H9 (cell line): Measurements from ENCODE around the gene CELF4. TPM values are rescaled to one million over a fixed set of nuclear protein-coding genes. Genes with fewer than 3 reads are reported as not detected.

ENCODE experiments used
- DNase-seq: peaks from one replicate; pipeline ENCODE4 v3.0.0-alpha.2; 2017
- H2AFZ ChIP-seq: one replicate; pipeline ENCODE4 v1.6.1; 2013; ENCODE audit warnings: mild to moderate bottlenecking, low read length, control low read depth, moderate library complexity
- H2AK5ac ChIP-seq: 2 replicates; pipeline ENCODE4 v1.6.1; 2013; ENCODE audit warnings: low read length, control low read depth, mixed read lengths; ENCODE audit not compliant: insufficient read length
- H2BK120ac ChIP-seq: one replicate; pipeline ENCODE4 v1.6.1; 2013; ENCODE audit warnings: low read depth, mild to moderate bottlenecking, low read length, control low read depth, inconsistent platforms; ENCODE audit not compliant: poor library complexity, severe bottlenecking
- H2BK12ac ChIP-seq: 2 replicates; pipeline ENCODE4 v1.6.1; 2013; ENCODE audit warnings: low read length, control low read depth, mixed read lengths, low read depth; ENCODE audit not compliant: insufficient read length
- H2BK15ac ChIP-seq: 2 replicates; pipeline ENCODE4 v1.6.1; 2013; ENCODE audit warnings: low read depth, low read length, control low read depth
- H2BK20ac ChIP-seq: one replicate; pipeline ENCODE4 v1.6.1; 2013; ENCODE audit warnings: low read depth, mild to moderate bottlenecking, low read length, control low read depth, inconsistent platforms; ENCODE audit not compliant: poor library complexity, severe bottlenecking
- H2BK5ac ChIP-seq: 2 replicates; pipeline ENCODE4 v1.6.1; 2013; ENCODE audit warnings: low read length, control low read depth, mixed read lengths; ENCODE audit not compliant: insufficient read length
- H3K14ac ChIP-seq: 2 replicates; pipeline ENCODE4 v1.6.1; 2013; ENCODE audit warnings: low read length, control low read depth; ENCODE audit not compliant: insufficient read depth
- H3K18ac ChIP-seq: 2 replicates; pipeline ENCODE4 v1.6.1; 2013; ENCODE audit warnings: low read depth, mild to moderate bottlenecking, mixed read lengths, low read length, control low read depth; ENCODE audit not compliant: insufficient read length
- H3K23ac ChIP-seq: 2 replicates; pipeline ENCODE4 v1.6.1; 2013; ENCODE audit warnings: low read length, control low read depth, mixed read lengths, low read depth; ENCODE audit not compliant: insufficient read length
- H3K23me2 ChIP-seq: 2 replicates; pipeline ENCODE4 v1.6.1; 2013; ENCODE audit warnings: low read depth, mild to moderate bottlenecking, mixed read lengths, low read length, control low read depth; ENCODE audit not compliant: insufficient read length, poor library complexity, severe bottlenecking
- H3K27ac ChIP-seq: 2 replicates; pipeline ENCODE4 v1.5.1; 2013; ENCODE audit warnings: low read length, control low read depth, mixed read lengths, low read depth; ENCODE audit not compliant: insufficient read length
- H3K27me3 ChIP-seq: 2 replicates; pipeline ENCODE4 v1.6.1; 2013; ENCODE audit warnings: low read length, control low read depth, inconsistent platforms; ENCODE audit not compliant: insufficient read depth
- H3K4ac ChIP-seq: 2 replicates; pipeline ENCODE4 v1.6.1; 2013; ENCODE audit warnings: low read depth, mild to moderate bottlenecking, control low read depth, inconsistent platforms, low read length, moderate library complexity
- H3K4me1 ChIP-seq: 2 replicates; pipeline ENCODE4 v1.6.1; 2013; ENCODE audit warnings: low read length, control low read depth, inconsistent platforms; ENCODE audit not compliant: insufficient read depth
- H3K4me2 ChIP-seq: 2 replicates; pipeline ENCODE4 v1.6.1; 2013; ENCODE audit warnings: low read length, control low read depth, mixed read lengths; ENCODE audit not compliant: insufficient read length, insufficient read depth
- H3K56ac ChIP-seq: 2 replicates; pipeline ENCODE4 v1.6.1; 2013; ENCODE audit warnings: low read depth, mild to moderate bottlenecking, mixed read lengths, low read length, control low read depth; ENCODE audit not compliant: insufficient read length
- H3K79me1 ChIP-seq: 2 replicates; pipeline ENCODE4 v1.6.1; 2013; ENCODE audit warnings: low read depth, mild to moderate bottlenecking, moderate library complexity, low read length, control low read depth, inconsistent platforms; ENCODE audit not compliant: insufficient read depth, poor library complexity, severe bottlenecking
- H3K79me2 ChIP-seq: 2 replicates; pipeline ENCODE4 v1.6.1; 2013; ENCODE audit warnings: low read length, control low read depth, inconsistent platforms; ENCODE audit not compliant: insufficient read depth
- H3K9ac ChIP-seq: 2 replicates; pipeline ENCODE4 v1.6.1; 2013; ENCODE audit warnings: low read length, control low read depth, mixed read lengths; ENCODE audit not compliant: insufficient read length; ENCODE audit errors: extremely low read depth
- H3K9me3 ChIP-seq: one replicate; pipeline ENCODE4 v1.6.1; 2013; ENCODE audit warnings: low read depth, low read length, inconsistent platforms; ENCODE audit not compliant: control insufficient read depth
- H3T11ph ChIP-seq: one replicate; pipeline ENCODE4 v1.6.1; 2013; ENCODE audit warnings: mild to moderate bottlenecking, low read length, control low read depth, inconsistent platforms
- H4K20me1 ChIP-seq: one replicate; pipeline ENCODE4 v1.6.1; 2013; ENCODE audit not compliant: control insufficient read depth, insufficient read length, insufficient read depth
- H4K5ac ChIP-seq: 2 replicates; pipeline ENCODE4 v1.6.1; 2013; ENCODE audit warnings: low read depth, mild to moderate bottlenecking, mixed read lengths, low read length, control low read depth; ENCODE audit not compliant: insufficient read length
- H4K8ac ChIP-seq: replicated peaks from 2 replicates; pipeline ENCODE4 v1.6.1; 2013; ENCODE audit warnings: low read length, control low read depth, mixed read lengths, low read depth; ENCODE audit not compliant: insufficient read length
- H4K91ac ChIP-seq: 2 replicates; pipeline ENCODE4 v1.6.1; 2013; ENCODE audit warnings: low read depth, mild to moderate bottlenecking, moderate library complexity, mixed read lengths, low read length, control low read depth; ENCODE audit not compliant: insufficient read length
- H3K27ac Mint-ChIP-seq, 3 experiments: 2 replicates in 2 of 3; 3 replicates in 1 of 3; pipeline ENCODE4 v1.8.0; 2020 to 2021; ENCODE audit warnings: mixed read lengths in 3 of 3, mild to moderate bottlenecking in 1 of 3, moderate library complexity in 1 of 3
- H3K27me3 Mint-ChIP-seq: 2 replicates; pipeline ENCODE4 v1.8.0; 2021; ENCODE audit warnings: low read depth, mild to moderate bottlenecking, moderate library complexity, mixed read lengths
- H3K36me3 Mint-ChIP-seq, 3 experiments: 2 replicates in 2 of 3; 3 replicates in 1 of 3; pipeline ENCODE4 v1.8.0; 2020 to 2021; ENCODE audit warnings: low read depth in 3 of 3, mixed read lengths in 3 of 3; ENCODE audit not compliant: insufficient read depth in 1 of 3
- H3K4me1 Mint-ChIP-seq, 2 experiments: 2 replicates each; pipeline ENCODE4 v1.8.0; 2020; ENCODE audit warnings: mixed read lengths in 2 of 2
- H3K4me3 Mint-ChIP-seq, 2 experiments: 2 replicates in 1 of 2; 3 replicates in 1 of 2; pipeline ENCODE4 v1.8.0; 2020 to 2021; ENCODE audit warnings: mild to moderate bottlenecking in 2 of 2, mixed read lengths in 2 of 2, moderate library complexity in 1 of 2
- H3K9me3 Mint-ChIP-seq, 2 experiments: 2 replicates in 1 of 2; 3 replicates in 1 of 2; pipeline ENCODE4 v1.8.0; 2020; ENCODE audit warnings: mild to moderate bottlenecking in 2 of 2, mixed read lengths in 2 of 2, moderate library complexity in 1 of 2
- WGBS: extraction: QIAGEN DNeasy Blood & Tissue Kit; methylation state at CpG from one replicate; pipeline ENCODE4 v1.1.7; 2013; ENCODE audit warnings: missing lambda C conversion rate, low lambda C conversion rate, mixed read lengths; ENCODE audit not compliant: insufficient read length; ENCODE audit errors: extremely low coverage; 5-methylcytosine and 5-hydroxymethylcytosine counted together
- total RNA-seq: library from RNA; stranded (reverse); gene quantifications from 2 replicates; pipeline ENCODE4 v1.2.1, GENCODE V29; 2021
- TF ChIP-seq, protein P1 (sequence below): fragments of 200-600 bp; sonication (generic); conservative IDR thresholded peaks from 3 replicates; pipeline ENCODE4 v1.8.0; 2021; ENCODE audit warnings: antibody characterized with exemption, mild to moderate bottlenecking

Gene CELF4
- total RNA-seq, 1 experiment from 2014 or later: 1.1 TPM

DNA sequence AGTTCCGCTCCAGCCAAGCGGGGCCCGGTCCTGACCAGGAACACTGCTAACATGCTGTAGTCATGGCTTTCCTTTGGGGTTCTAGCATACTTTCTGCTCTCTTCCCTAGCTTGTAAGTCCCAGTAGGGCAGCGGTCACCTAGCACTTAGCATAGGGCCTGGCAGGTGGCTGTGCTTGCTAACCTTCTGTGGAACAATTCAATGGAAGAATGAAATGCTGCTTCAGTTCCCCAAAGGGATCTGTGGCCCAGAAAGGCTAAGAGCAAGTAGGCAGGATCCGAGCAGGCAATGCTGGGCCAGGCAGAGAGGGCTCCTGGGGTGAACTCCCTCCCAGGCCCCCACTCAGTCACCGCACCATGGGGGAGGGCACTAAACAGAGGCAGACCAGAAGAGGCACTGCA lies 266.8 kb downstream of the CELF4 start:
- no peak overlapping the region for H3K27ac ChIP-seq
- H2BK15ac ChIP-seq: no peak overlapping the region
- Mint-ChIP-seq H3K36me3 (no peaks in the 10 kb centered on the region), H3K27me3 (peaks cover 9% of the 10 kb centered on the region), H3K4me3 (no peak overlapping the region), H3K9me3 (no peaks in the 10 kb centered on the region), H3K27ac (no peak overlapping the region; a peak in 2 of 7 replicates), H3K4me1 (peaks cover 13 to 27% of the 10 kb centered on the region in 2 experiments)
- H4K91ac ChIP-seq: no peak overlapping the region
- no peaks in the 10 kb centered on the region for H3K79me1 ChIP-seq
- no peak overlapping the region for H2BK5ac ChIP-seq
- H3K79me2 ChIP-seq: no peaks in the 10 kb centered on the region
- no peaks in the 10 kb centered on the region for H3K23me2 ChIP-seq
- H3T11ph ChIP-seq: no peak overlapping the region
- H4K8ac ChIP-seq: no peak overlapping the region
- no peaks in the 10 kb centered on the region for H3K9me3 ChIP-seq
- no peak overlapping the region for H2AK5ac ChIP-seq
- no CpG with 5 or more reads among the region's 6 CpGs for WGBS
- no peak overlapping the region for H3K23ac ChIP-seq
- no peak overlapping the region for H3K4me2 ChIP-seq
- no peak overlapping the region for H3K18ac ChIP-seq
- no peak overlapping the region for H4K5ac ChIP-seq
- no peak overlapping the region for H2BK12ac ChIP-seq
- no peak overlapping the region for H3K14ac ChIP-seq
- no peak overlapping the region for H3K56ac ChIP-seq
- H3K4me1 ChIP-seq: no peaks in the 10 kb centered on the region
- H4K20me1 ChIP-seq: no peaks in the 10 kb centered on the region
- DNase-seq: no peak
- no peak overlapping the region for H2BK120ac ChIP-seq
- H2AFZ ChIP-seq: no peak overlapping the region
- H3K9ac ChIP-seq: no peak overlapping the region
- H2BK20ac ChIP-seq: no peak overlapping the region
- H3K27me3 ChIP-seq: no peaks in the 10 kb centered on the region
- TF ChIP-seq, protein P1, sequence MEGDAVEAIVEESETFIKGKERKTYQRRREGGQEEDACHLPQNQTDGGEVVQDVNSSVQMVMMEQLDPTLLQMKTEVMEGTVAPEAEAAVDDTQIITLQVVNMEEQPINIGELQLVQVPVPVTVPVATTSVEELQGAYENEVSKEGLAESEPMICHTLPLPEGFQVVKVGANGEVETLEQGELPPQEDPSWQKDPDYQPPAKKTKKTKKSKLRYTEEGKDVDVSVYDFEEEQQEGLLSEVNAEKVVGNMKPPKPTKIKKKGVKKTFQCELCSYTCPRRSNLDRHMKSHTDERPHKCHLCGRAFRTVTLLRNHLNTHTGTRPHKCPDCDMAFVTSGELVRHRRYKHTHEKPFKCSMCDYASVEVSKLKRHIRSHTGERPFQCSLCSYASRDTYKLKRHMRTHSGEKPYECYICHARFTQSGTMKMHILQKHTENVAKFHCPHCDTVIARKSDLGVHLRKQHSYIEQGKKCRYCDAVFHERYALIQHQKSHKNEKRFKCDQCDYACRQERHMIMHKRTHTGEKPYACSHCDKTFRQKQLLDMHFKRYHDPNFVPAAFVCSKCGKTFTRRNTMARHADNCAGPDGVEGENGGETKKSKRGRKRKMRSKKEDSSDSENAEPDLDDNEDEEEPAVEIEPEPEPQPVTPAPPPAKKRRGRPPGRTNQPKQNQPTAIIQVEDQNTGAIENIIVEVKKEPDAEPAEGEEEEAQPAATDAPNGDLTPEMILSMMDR: no peak
- no peak overlapping the region for H3K4ac ChIP-seq
